ENCODE results near the gene FAM32A.

DNA sequence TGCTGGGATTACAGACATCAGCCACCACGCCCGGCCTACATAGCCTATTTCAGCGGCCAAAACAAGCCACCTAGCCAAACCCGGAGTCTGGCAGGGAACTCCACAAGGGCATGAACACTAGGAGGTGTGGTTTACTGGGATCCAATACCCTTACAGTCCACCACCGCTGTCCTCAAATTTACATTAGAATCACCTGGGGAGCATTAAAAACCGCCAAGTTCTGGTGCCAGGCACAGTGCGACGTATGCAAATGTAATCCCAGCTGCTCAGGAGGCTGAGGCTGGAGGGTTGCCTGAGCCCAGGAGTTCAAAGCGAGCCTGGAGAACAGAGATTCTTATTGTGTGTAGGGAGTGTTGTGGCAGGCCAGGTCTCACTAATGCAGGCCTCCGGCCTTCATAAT, 8.3 kb downstream of the FAM32A start:
- TF ChIP-seq FOXM1 (IDR thresholded peaks at IDR 0.05; ENCODE audit: borderline replicate concordance) (no peak), NFRKB (IDR thresholded peaks at IDR 0.05) (no peak), BHLHE40 (IDR thresholded peaks at IDR 0.05; ENCODE audit: borderline replicate concordance) (no peak)

Measured in HEK293T (cell line).